ENCODE measurements around the gene TXNDC11.

Gene TXNDC11

GRCh38 chr16:11685844-11686618 is 56.6 kb downstream of the TXNDC11 start:
- Histone ChIP-seq H2BK12ac (ENCODE audit: low read length) (no peak overlapping the region), H3K27ac (ENCODE audit: low read depth, low read length) (no peak overlapping the region), H3K18ac (ENCODE audit: low read length) (no peak overlapping the region), H3K4me2 (ENCODE audit: low read length) (no peak overlapping the region), H3K4ac (ENCODE audit: low read depth, low read length) (no peak overlapping the region), H2AFZ (ENCODE audit: insufficient read depth, low read length, poor library complexity) (no peak overlapping the region), H3K23ac (ENCODE audit: low read length) (no peak overlapping the region), H4K91ac (ENCODE audit: low read depth, low read length) (no peak overlapping the region), H3K14ac (ENCODE audit: low read length) (no peak overlapping the region), H3K4me1 (ENCODE audit: control insufficient read depth in 1 of 2, insufficient read depth in 2 of 2, low read length in 2 of 2) (peaks cover 0 to 3% of the 10 kb centered on the region in 2 experiments), H4K12ac (ENCODE audit: low read depth, low read length) (no peak overlapping the region), H2BK120ac (ENCODE audit: insufficient read depth, low read length, poor library complexity) (no peak overlapping the region), H3K36me3 (ENCODE audit: control insufficient read depth in 1 of 2, insufficient read depth in 2 of 2, low read length in 2 of 2) (peaks cover 22 to 38% of the 10 kb centered on the region in 2 experiments), H4K8ac (ENCODE audit: low read depth, low read length) (no peak overlapping the region), H3K4me3 (ENCODE audit: low read depth, low read length) (no peak overlapping the region), H3K27me3 (ENCODE audit: insufficient read depth, low read length) (no peaks in the 10 kb centered on the region), H3K9ac (ENCODE audit: low read length) (no peak overlapping the region), H3K9me3 (ENCODE audit: insufficient read depth, low read depth, low read length) (no peaks in the 10 kb centered on the region), H3K79me1 (ENCODE audit: low read length) (no peaks in the 10 kb centered on the region), H2AK5ac (ENCODE audit: low read length) (no peak overlapping the region), H2BK5ac (ENCODE audit: low read depth, low read length, poor library complexity) (no peak overlapping the region), H3K79me2 (ENCODE audit: control insufficient read depth, insufficient read depth, low read length, poor library complexity) (no peaks in the 10 kb centered on the region)
- DNase-seq, result peak; percentile 44 to 52
- no CpG with 5 or more reads among the region's 9 CpGs for WGBS (ENCODE audit: extremely low coverage, insufficient coverage, insufficient read length)

GRCh38 chr16:11684231-11685025 is 58.2 kb downstream of the TXNDC11 start:
- no peaks in the 10 kb centered on the region for H3K9me3 ChIP-seq (ENCODE audit: insufficient read depth, low read depth, low read length)
- no peak overlapping the region for H2BK120ac ChIP-seq (ENCODE audit: insufficient read depth, low read length, poor library complexity)
- no peaks in the 10 kb centered on the region for H3K27me3 ChIP-seq (ENCODE audit: insufficient read depth, low read length)
- H4K12ac ChIP-seq (ENCODE audit: low read depth, low read length), result no peak overlapping the region
- no peak overlapping the region for H3K18ac ChIP-seq (ENCODE audit: low read length)
- no peak overlapping the region for H3K14ac ChIP-seq (ENCODE audit: low read length)
- H3K4me1 ChIP-seq (ENCODE audit: control insufficient read depth in 1 of 2, insufficient read depth in 2 of 2, low read length in 2 of 2), result peaks cover 0 to 3% of the 10 kb centered on the region in 2 experiments
- no peak overlapping the region for H3K4me3 ChIP-seq (ENCODE audit: low read depth, low read length)
- no peak overlapping the region for H3K4me2 ChIP-seq (ENCODE audit: low read length)
- no peak overlapping the region for H3K27ac ChIP-seq (ENCODE audit: low read depth, low read length)
- WGBS (ENCODE audit: extremely low coverage, insufficient coverage, insufficient read length), result no CpG with 5 or more reads among the region's 12 CpGs
- no peak overlapping the region for H2AK5ac ChIP-seq (ENCODE audit: low read length)
- H4K91ac ChIP-seq (ENCODE audit: low read depth, low read length), result no peak overlapping the region
- H2BK5ac ChIP-seq (ENCODE audit: low read depth, low read length, poor library complexity), result no peak overlapping the region
- no peak overlapping the region for H3K4ac ChIP-seq (ENCODE audit: low read depth, low read length)
- peaks cover 21 to 38% of the 10 kb centered on the region in 2 experiments for H3K36me3 ChIP-seq (ENCODE audit: control insufficient read depth in 1 of 2, insufficient read depth in 2 of 2, low read length in 2 of 2)
- H4K8ac ChIP-seq (ENCODE audit: low read depth, low read length), result no peak overlapping the region
- no peaks in the 10 kb centered on the region for H3K79me1 ChIP-seq (ENCODE audit: low read length)
- no peak overlapping the region for H2BK12ac ChIP-seq (ENCODE audit: low read length)
- no peak overlapping the region for H2AFZ ChIP-seq (ENCODE audit: insufficient read depth, low read length, poor library complexity)
- DNase-seq, result no peak
- no peaks in the 10 kb centered on the region for H3K79me2 ChIP-seq (ENCODE audit: control insufficient read depth, insufficient read depth, low read length, poor library complexity)
- no peak overlapping the region for H3K23ac ChIP-seq (ENCODE audit: low read length)
- no peak overlapping the region for H3K9ac ChIP-seq (ENCODE audit: low read length)

GRCh38 chr16:11683145-11683544 is 59.5 kb downstream of the TXNDC11 start:
- Histone ChIP-seq H3K79me2 (ENCODE audit: control insufficient read depth, insufficient read depth, low read length, poor library complexity) (no peaks in the 10 kb centered on the region), H3K4me2 (ENCODE audit: low read length) (no peak overlapping the region), H3K9ac (ENCODE audit: low read length) (no peak overlapping the region), H4K12ac (ENCODE audit: low read depth, low read length) (no peak overlapping the region), H3K18ac (ENCODE audit: low read length) (no peak overlapping the region), H4K91ac (ENCODE audit: low read depth, low read length) (no peak overlapping the region), H3K9me3 (ENCODE audit: insufficient read depth, low read depth, low read length) (no peaks in the 10 kb centered on the region), H3K4me1 (ENCODE audit: control insufficient read depth in 1 of 2, insufficient read depth in 2 of 2, low read length in 2 of 2) (peaks cover 0 to 3% of the 10 kb centered on the region in 2 experiments), H2BK120ac (ENCODE audit: insufficient read depth, low read length, poor library complexity) (peak overlapping the region; percentile 27), H4K8ac (ENCODE audit: low read depth, low read length) (no peak overlapping the region), H3K14ac (ENCODE audit: low read length) (no peak overlapping the region), H3K23ac (ENCODE audit: low read length) (no peak overlapping the region), H3K4ac (ENCODE audit: low read depth, low read length) (no peak overlapping the region), H2AK5ac (ENCODE audit: low read length) (no peak overlapping the region), H3K36me3 (ENCODE audit: control insufficient read depth in 1 of 2, insufficient read depth in 2 of 2, low read length in 2 of 2) (peaks cover 30 to 46% of the 10 kb centered on the region in 2 experiments), H2BK5ac (ENCODE audit: low read depth, low read length, poor library complexity) (no peak overlapping the region), H3K27ac (ENCODE audit: low read depth, low read length) (no peak overlapping the region), H3K4me3 (ENCODE audit: low read depth, low read length) (no peak overlapping the region), H3K27me3 (ENCODE audit: insufficient read depth, low read length) (no peaks in the 10 kb centered on the region), H3K79me1 (ENCODE audit: low read length) (no peaks in the 10 kb centered on the region), H2BK12ac (ENCODE audit: low read length) (no peak overlapping the region), H2AFZ (ENCODE audit: insufficient read depth, low read length, poor library complexity) (no peak overlapping the region)
- WGBS (ENCODE audit: extremely low coverage, insufficient coverage, insufficient read length), result no CpG with 5 or more reads among the region's 11 CpGs
- no peak for DNase-seq

GRCh38 chr16:11682655-11683096 is 60.0 kb downstream of the TXNDC11 start:
- no peak overlapping the region for H2BK12ac ChIP-seq (ENCODE audit: low read length)
- H3K4me1 ChIP-seq (ENCODE audit: control insufficient read depth in 1 of 2, insufficient read depth in 2 of 2, low read length in 2 of 2), result peaks cover 2 to 3% of the 10 kb centered on the region in 2 experiments
- no peak overlapping the region for H2BK120ac ChIP-seq (ENCODE audit: insufficient read depth, low read length, poor library complexity)
- H3K27ac ChIP-seq (ENCODE audit: low read depth, low read length), result no peak overlapping the region
- H3K4me2 ChIP-seq (ENCODE audit: low read length), result no peak overlapping the region
- H3K4me3 ChIP-seq (ENCODE audit: low read depth, low read length), result no peak overlapping the region
- H3K27me3 ChIP-seq (ENCODE audit: insufficient read depth, low read length), result no peaks in the 10 kb centered on the region
- H3K79me1 ChIP-seq (ENCODE audit: low read length), result no peaks in the 10 kb centered on the region
- no CpG with 5 or more reads among the region's 5 CpGs for WGBS (ENCODE audit: extremely low coverage, insufficient coverage, insufficient read length)
- no peak overlapping the region for H2AFZ ChIP-seq (ENCODE audit: insufficient read depth, low read length, poor library complexity)
- H3K4ac ChIP-seq (ENCODE audit: low read depth, low read length), result no peak overlapping the region
- no peak overlapping the region for H4K91ac ChIP-seq (ENCODE audit: low read depth, low read length)
- H3K79me2 ChIP-seq (ENCODE audit: control insufficient read depth, insufficient read depth, low read length, poor library complexity), result no peaks in the 10 kb centered on the region
- H2AK5ac ChIP-seq (ENCODE audit: low read length), result no peak overlapping the region
- no peak overlapping the region for H3K14ac ChIP-seq (ENCODE audit: low read length)
- no peak overlapping the region for H3K18ac ChIP-seq (ENCODE audit: low read length)
- H3K23ac ChIP-seq (ENCODE audit: low read length), result no peak overlapping the region
- H3K9me3 ChIP-seq (ENCODE audit: insufficient read depth, low read depth, low read length), result no peaks in the 10 kb centered on the region
- no peak overlapping the region for H4K8ac ChIP-seq (ENCODE audit: low read depth, low read length)
- H3K9ac ChIP-seq (ENCODE audit: low read length), result no peak overlapping the region
- H3K36me3 ChIP-seq (ENCODE audit: control insufficient read depth in 1 of 2, insufficient read depth in 2 of 2, low read length in 2 of 2), result peaks cover 32 to 46% of the 10 kb centered on the region in 2 experiments
- no peak overlapping the region for H2BK5ac ChIP-seq (ENCODE audit: low read depth, low read length, poor library complexity)
- DNase-seq, result peak; percentile 10 to 32
- no peak overlapping the region for H4K12ac ChIP-seq (ENCODE audit: low read depth, low read length)
